ENCODE data around the gene C6orf141. TPM values are rescaled to one million over a fixed set of nuclear protein-coding genes. Genes with fewer than 3 reads are reported as not detected.

Gene C6orf141
- total and polyA plus RNA-seq, 8 donors, result 0.81 to 29.8 (median 9.2) TPM; not detected in 1

- Histone ChIP-seq H3K4me3 (no peak overlapping the region), H3K27ac (no peak overlapping the region), H3K36me3 (no peaks in the 10 kb centered on the region), H3K9me3 (no peaks in the 10 kb centered on the region), H3K4me1 (no peaks in the 10 kb centered on the region), H3K27me3 (no peaks in the 10 kb centered on the region)
- no peak for DNase-seq
- TF ChIP-seq EP300 (IDR thresholded peaks at IDR 0.05), result no peak
- TF ChIP-seq, protein P1, sequence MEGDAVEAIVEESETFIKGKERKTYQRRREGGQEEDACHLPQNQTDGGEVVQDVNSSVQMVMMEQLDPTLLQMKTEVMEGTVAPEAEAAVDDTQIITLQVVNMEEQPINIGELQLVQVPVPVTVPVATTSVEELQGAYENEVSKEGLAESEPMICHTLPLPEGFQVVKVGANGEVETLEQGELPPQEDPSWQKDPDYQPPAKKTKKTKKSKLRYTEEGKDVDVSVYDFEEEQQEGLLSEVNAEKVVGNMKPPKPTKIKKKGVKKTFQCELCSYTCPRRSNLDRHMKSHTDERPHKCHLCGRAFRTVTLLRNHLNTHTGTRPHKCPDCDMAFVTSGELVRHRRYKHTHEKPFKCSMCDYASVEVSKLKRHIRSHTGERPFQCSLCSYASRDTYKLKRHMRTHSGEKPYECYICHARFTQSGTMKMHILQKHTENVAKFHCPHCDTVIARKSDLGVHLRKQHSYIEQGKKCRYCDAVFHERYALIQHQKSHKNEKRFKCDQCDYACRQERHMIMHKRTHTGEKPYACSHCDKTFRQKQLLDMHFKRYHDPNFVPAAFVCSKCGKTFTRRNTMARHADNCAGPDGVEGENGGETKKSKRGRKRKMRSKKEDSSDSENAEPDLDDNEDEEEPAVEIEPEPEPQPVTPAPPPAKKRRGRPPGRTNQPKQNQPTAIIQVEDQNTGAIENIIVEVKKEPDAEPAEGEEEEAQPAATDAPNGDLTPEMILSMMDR (IDR thresholded peaks at IDR 0.05), result no peak
- no peak for TF ChIP-seq POLR2AphosphoS5 (IDR thresholded peaks at IDR 0.05)
- TF ChIP-seq POLR2A (IDR thresholded peaks at IDR 0.05), result no peak
- WGBS, 5 donors, result 41 to 72% (median 53%) methylated on average over 2 of the region's 2 CpGs
- intact Hi-C loops (cut with DNase I; ENCODE audit: low total_unique reads), result no loop called here
Observed at GRCh38 chr6:49513153-49513989, 37.1 kb upstream of the C6orf141 start.

DNA sequence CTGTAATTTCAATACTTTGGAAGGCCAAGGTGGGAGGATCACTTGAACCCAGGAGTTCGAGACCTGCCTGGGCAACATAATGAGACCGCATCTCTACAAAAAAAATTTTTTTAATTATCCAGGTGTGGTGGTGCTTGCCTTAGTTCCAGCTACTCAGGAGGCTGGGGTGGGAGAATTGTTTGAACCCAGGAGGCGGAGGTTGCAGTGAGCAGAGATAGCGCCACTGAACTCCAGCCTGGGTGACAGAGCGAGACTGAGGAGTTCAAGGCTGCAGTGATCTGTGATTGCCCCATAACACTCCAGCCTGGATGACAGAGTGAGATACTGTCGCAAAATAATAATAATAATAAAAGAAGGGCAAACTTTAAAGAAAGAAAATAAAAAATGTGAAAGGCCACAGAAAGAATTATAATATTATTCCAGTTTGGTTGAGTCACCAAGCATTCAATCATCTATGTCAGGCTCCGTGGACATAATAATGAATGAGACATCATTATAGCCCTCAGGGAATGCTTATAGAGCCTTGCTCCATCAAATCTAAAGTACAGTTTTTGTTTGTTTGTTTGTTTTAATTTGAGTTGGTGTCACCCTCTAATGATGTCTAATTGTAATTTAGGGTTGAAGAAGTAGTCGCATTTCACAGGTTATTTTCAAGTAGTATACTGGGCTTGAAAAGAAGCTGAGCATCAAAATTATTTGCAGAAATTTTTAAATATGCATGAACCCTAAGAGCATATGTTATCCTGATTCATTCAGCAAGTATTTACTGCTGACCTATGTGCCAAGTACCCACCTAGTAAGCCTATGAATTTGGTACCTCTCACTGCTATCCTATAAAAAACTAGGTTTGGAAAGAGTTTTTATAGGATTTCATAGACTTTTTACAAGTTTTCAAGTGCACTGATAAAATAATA is 35.6 kb upstream of the C6orf141 start:
- 69 to 90% (median 80%) methylated on average over 8 of the region's 8 CpGs for WGBS, 5 donors
- no peaks in the 10 kb centered on the region for H3K36me3 ChIP-seq
- H3K4me3 ChIP-seq, result no peak overlapping the region
- H3K4me1 ChIP-seq, result no peaks in the 10 kb centered on the region
- TF ChIP-seq, protein P1 (IDR thresholded peaks at IDR 0.05), result no peak
- no peak for TF ChIP-seq POLR2AphosphoS5 (IDR thresholded peaks at IDR 0.05)
- no peak for TF ChIP-seq EP300 (IDR thresholded peaks at IDR 0.05)
- TF ChIP-seq POLR2A (IDR thresholded peaks at IDR 0.05), result no peak
- no peak for DNase-seq
- H3K9me3 ChIP-seq, result no peaks in the 10 kb centered on the region
- intact Hi-C loops (cut with DNase I; ENCODE audit: low total_unique reads), result no loop called here
- no peaks in the 10 kb centered on the region for H3K27me3 ChIP-seq
- no peak overlapping the region for H3K27ac ChIP-seq

DNA sequence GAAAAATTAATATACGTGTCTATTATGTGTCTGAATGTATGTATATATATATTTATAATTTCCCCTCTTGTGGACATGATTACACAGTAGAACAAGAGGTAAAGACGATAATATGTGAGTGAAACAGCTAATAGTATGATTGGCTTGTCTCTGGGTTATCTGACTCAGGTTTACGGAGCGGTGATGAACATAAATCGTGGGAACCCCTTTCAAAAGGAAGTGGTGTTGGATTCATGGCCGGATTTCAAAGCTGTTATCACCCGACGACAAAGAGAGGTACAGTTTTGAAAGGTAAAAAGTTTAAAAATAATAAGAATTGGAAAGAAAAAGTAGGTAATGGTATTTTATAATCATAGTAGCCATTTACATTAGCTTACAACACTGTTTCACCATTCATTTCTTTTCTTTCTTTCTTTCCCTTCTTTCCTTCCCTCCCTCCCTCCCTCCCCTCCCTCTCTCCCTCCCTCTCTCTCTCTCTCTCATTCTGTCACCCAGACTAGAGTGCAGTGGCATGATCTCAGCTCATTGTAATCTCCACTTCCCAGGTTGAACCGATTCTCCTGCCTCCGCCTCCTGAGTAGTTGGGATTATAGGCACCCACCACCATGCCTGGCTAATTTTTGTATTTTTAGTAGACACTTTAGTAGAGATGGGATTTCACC is 34.9 kb upstream of the C6orf141 start:
- H3K36me3 ChIP-seq, result no peaks in the 10 kb centered on the region
- H3K9me3 ChIP-seq, result no peaks in the 10 kb centered on the region
- 65 to 83% (median 74%) methylated on average over 10 of the region's 10 CpGs for WGBS, 5 donors
- no peak for TF ChIP-seq POLR2AphosphoS5 (IDR thresholded peaks at IDR 0.05)
- no peak for TF ChIP-seq EP300 (IDR thresholded peaks at IDR 0.05)
- TF ChIP-seq, protein P1 (IDR thresholded peaks at IDR 0.05), result no peak
- no peak for TF ChIP-seq POLR2A (IDR thresholded peaks at IDR 0.05)
- DNase-seq, result no peak
- intact Hi-C loops (cut with DNase I; ENCODE audit: low total_unique reads), result no loop called here
- H3K4me3 ChIP-seq, result no peak overlapping the region
- no peaks in the 10 kb centered on the region for H3K4me1 ChIP-seq
- no peak overlapping the region for H3K27ac ChIP-seq
- H3K27me3 ChIP-seq, result no peaks in the 10 kb centered on the region

GRCh38 chr6:49516147-49516505 is 34.3 kb upstream of the C6orf141 start:
- no peak for TF ChIP-seq EP300 (IDR thresholded peaks at IDR 0.05)
- no peak for TF ChIP-seq POLR2AphosphoS5 (IDR thresholded peaks at IDR 0.05)
- TF ChIP-seq, protein P1 (IDR thresholded peaks at IDR 0.05), result no peak
- TF ChIP-seq POLR2A (IDR thresholded peaks at IDR 0.05), result no peak
- no peaks in the 10 kb centered on the region for H3K27me3 ChIP-seq
- intact Hi-C loops (cut with DNase I; ENCODE audit: low total_unique reads), result no loop called here
- H3K36me3 ChIP-seq, result no peaks in the 10 kb centered on the region
- no peak for DNase-seq
- no peak overlapping the region for H3K27ac ChIP-seq
- no peaks in the 10 kb centered on the region for H3K9me3 ChIP-seq
- no peak overlapping the region for H3K4me3 ChIP-seq
- WGBS, 5 donors, result 78 to 87% (median 83%) methylated on average over 4 of the region's 4 CpGs
- no peaks in the 10 kb centered on the region for H3K4me1 ChIP-seq
